NB4 (cell line): ENCODE data around the gene DMRTB1.

ENCODE experiments used
- DNase-seq: peaks from one replicate; pipeline ENCODE4 v3.0.0; 2010; ENCODE audit warnings: low read depth
- H3K4me3 ChIP-seq: one replicate; pipeline ENCODE4 v1.5.1; 2011; ENCODE audit warnings: mild to moderate bottlenecking, low read depth, low read length, moderate library complexity
- CTCF ChIP-seq: IDR thresholded peaks from one replicate; pipeline ENCODE4 v1.5.1; 2012; ENCODE audit warnings: low read depth, low read length
- MAX ChIP-seq: IDR thresholded peaks from 2 replicates; pipeline ENCODE4 v1.6.1; 2011; ENCODE audit warnings: low read depth, low read length
- MYC ChIP-seq: IDR thresholded peaks from 2 replicates; pipeline ENCODE4 v1.6.1; 2011; ENCODE audit warnings: low read depth, low read length
- POLR2A ChIP-seq: IDR thresholded peaks from 2 replicates; pipeline ENCODE4 v1.6.1; 2011; ENCODE audit warnings: mild to moderate bottlenecking; ENCODE audit not compliant: insufficient read length; ENCODE audit errors: extremely low read depth

Gene DMRTB1

GRCh38 chr1:53510215-53510614, 51.0 kb downstream of the DMRTB1 start:
- TF ChIP-seq CTCF, result no peak
- TF ChIP-seq MYC, result no peak
- no peak for TF ChIP-seq MAX
- TF ChIP-seq POLR2A, result no peak
- H3K4me3 ChIP-seq, result no peak overlapping the region
- no peak for DNase-seq

- H3K4me3 ChIP-seq, result no peak overlapping the region
- no peak for DNase-seq
- TF ChIP-seq POLR2A (no peak), MYC (no peak), CTCF (no peak), MAX (no peak)
Measured at GRCh38 chr1:53511323-53511932, 52.2 kb downstream of the DMRTB1 start.

GRCh38 chr1:53511933-53512806, 53.0 kb downstream of the DMRTB1 start:
- no peak for DNase-seq
- no peak overlapping the region for H3K4me3 ChIP-seq
- TF ChIP-seq POLR2A (no peak), CTCF (no peak), MYC (no peak), MAX (no peak)

GRCh38 chr1:53512807-53513755, 53.9 kb downstream of the DMRTB1 start:
- DNase-seq, result no peak
- no peak for TF ChIP-seq MYC
- TF ChIP-seq POLR2A, result no peak
- TF ChIP-seq MAX, result no peak
- no peak for TF ChIP-seq CTCF
- no peak overlapping the region for H3K4me3 ChIP-seq

GRCh38 chr1:53513846-53514245, 54.6 kb downstream of the DMRTB1 start:
- no peak for DNase-seq
- no peak overlapping the region for H3K4me3 ChIP-seq
- no peak for TF ChIP-seq MYC
- no peak for TF ChIP-seq POLR2A
- no peak for TF ChIP-seq CTCF
- no peak for TF ChIP-seq MAX
